AG10803 (cell line): ENCODE data around the gene FILIP1L.

Source experiments
- DNase-seq: peaks from one replicate; pipeline ENCODE4 v3.0.0; 2010; ENCODE audit warnings: low read depth
- H3K4me3 ChIP-seq: 2 replicates; pipeline ENCODE4 v1.5.1; 2011; ENCODE audit warnings: mild to moderate bottlenecking, low read length, control low read depth
- TF ChIP-seq, protein P1 (sequence below): conservative IDR thresholded peaks from 2 replicates; pipeline ENCODE4 v1.5.1; 2011; ENCODE audit warnings: mild to moderate bottlenecking, low read length, control low read depth, inconsistent platforms

The FILIP1L gene

DNA sequence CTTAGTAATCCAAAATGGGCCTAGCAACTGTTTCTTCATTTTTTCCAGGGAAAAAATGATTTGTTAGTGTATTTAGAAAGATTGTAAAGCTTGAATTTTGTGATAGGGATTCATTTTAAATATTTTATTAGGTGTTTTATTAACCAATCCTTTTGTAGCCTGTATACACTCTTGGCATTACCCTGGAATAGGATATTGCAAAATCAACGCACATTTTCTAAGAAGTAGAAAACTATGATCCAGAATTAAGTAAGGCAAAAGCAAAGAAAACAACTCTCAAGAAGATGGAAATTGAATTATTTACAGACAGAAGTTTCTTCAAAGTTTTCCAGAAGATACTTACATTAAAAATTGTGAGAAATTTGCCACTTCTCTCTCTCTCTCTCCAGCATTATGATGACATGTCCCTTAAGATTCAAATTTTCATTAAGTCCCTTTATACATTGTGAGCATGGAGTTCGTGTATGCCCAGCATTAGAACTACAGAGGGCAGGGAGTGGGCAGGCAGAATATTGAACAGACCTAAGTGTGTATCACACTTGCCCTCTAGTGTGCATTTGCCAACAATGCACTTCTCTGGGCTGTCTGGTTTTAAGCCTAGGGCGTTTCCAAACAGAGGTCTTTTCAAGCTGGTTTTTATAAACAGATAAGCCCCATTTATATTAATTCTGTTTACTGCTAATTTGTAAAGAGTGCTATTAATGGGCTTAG, 325.1 kb downstream of the FILIP1L start:
- H3K4me3 ChIP-seq = no peak overlapping the region
- TF ChIP-seq, protein P1, sequence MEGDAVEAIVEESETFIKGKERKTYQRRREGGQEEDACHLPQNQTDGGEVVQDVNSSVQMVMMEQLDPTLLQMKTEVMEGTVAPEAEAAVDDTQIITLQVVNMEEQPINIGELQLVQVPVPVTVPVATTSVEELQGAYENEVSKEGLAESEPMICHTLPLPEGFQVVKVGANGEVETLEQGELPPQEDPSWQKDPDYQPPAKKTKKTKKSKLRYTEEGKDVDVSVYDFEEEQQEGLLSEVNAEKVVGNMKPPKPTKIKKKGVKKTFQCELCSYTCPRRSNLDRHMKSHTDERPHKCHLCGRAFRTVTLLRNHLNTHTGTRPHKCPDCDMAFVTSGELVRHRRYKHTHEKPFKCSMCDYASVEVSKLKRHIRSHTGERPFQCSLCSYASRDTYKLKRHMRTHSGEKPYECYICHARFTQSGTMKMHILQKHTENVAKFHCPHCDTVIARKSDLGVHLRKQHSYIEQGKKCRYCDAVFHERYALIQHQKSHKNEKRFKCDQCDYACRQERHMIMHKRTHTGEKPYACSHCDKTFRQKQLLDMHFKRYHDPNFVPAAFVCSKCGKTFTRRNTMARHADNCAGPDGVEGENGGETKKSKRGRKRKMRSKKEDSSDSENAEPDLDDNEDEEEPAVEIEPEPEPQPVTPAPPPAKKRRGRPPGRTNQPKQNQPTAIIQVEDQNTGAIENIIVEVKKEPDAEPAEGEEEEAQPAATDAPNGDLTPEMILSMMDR = peak; percentile 86
- peak; percentile 76 for DNase-seq
